HG02884 (cell line): ENCODE measurements around the gene DNAJA3.
"Not testable (repeated sequence)": the region's sequence is repeated elsewhere in the genome, so short reads cannot be mapped to it uniquely, and the experiment has no call there.

Experiments used
- ATAC-seq: cut with Tn5 transposase; IDR thresholded peaks from one replicate; pipeline ENCODE4 v1.9.1; 2021; ENCODE audit warnings: mild to moderate bottlenecking, moderate library complexity; ENCODE audit not compliant: unreplicated experiment

Gene DNAJA3

DNA sequence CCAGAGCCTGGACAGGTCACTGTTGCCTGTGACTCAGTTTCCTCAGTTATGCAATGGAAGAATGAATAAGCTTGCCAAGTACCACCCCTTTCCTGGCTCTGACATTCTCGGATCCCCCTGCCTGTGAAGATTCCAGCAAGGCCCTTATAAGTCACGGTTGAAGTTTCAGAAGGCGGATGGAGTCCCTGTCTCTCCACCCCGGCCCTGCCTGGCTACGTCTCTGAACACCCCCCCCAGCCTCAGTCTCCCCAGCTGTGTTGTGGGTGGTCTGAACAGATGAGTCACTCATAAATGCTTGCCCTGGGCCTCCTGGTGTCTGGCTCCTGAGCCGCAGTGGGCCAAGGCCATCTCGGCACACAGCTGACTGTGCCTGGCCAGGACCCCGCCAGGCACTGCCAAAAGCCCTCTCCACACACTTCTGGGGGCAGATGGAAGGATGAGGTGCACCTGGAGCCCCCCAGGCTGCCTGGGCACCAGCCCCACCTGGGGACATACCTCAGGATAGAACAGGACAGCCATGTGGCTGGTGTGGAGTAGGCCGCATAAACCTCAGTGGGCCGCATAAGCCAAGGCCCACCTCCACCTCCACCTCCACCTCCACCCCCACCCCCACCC, 38.6 kb upstream of the DNAJA3 start:
- ATAC-seq, result no peak

DNA sequence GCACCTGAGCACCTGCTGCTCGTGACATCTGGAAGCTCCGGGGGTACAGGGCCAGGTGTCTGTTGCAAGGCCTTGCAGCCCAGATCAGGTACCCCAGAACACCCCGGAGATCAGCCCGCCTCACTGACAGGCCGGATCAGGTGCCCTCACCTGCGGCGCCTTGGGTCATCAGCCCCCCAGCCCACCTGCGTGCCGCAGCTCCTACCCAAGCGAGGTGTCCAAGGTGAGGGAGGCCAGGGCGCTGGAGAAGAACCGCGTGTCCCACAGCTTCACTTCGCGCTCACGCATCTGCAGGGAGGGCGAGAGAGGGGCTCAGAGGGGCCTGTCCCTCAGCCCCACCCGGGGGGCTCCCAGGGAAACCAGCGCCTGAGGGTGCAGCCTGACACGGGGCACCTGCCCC, 37.9 kb upstream of the DNAJA3 start:
- ATAC-seq, result no peak

DNA sequence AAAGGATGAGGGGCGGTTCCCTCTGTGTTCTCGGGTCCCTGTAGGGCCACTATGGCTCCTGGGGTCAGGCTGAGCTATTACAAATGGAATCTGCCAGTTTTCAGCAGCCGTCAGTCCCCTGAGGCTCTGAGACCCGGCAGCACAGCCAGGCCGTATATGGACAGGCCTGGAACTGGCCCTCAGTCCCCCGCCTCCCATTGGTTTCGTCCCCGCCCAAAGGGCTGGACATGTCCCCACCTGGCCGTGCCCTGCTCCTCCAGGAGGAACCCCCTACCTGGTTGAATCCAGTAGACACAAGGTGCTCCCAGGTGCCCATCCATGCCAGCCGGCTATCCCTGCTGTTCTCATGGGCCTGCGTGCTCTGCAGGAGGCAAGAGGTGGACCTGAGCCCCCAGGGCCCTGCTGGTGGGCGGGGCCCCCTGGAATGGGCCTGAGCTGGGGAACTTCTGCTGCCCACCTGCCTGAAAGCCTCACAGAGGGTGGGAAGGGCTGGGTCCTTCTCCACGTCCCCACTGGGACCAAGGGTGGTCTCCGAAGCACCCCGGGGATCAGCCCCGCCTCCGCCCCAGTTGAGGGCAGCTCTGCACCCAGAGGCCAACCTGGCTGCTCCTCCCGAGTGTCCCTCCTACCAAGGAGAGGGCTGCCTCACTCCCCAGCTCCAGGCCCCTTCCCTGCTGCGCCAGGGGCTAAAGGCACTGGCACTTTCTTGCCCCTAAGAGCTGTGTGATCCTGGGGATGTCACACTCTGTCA, 37.2 kb upstream of the DNAJA3 start:
- no peak for ATAC-seq

DNA sequence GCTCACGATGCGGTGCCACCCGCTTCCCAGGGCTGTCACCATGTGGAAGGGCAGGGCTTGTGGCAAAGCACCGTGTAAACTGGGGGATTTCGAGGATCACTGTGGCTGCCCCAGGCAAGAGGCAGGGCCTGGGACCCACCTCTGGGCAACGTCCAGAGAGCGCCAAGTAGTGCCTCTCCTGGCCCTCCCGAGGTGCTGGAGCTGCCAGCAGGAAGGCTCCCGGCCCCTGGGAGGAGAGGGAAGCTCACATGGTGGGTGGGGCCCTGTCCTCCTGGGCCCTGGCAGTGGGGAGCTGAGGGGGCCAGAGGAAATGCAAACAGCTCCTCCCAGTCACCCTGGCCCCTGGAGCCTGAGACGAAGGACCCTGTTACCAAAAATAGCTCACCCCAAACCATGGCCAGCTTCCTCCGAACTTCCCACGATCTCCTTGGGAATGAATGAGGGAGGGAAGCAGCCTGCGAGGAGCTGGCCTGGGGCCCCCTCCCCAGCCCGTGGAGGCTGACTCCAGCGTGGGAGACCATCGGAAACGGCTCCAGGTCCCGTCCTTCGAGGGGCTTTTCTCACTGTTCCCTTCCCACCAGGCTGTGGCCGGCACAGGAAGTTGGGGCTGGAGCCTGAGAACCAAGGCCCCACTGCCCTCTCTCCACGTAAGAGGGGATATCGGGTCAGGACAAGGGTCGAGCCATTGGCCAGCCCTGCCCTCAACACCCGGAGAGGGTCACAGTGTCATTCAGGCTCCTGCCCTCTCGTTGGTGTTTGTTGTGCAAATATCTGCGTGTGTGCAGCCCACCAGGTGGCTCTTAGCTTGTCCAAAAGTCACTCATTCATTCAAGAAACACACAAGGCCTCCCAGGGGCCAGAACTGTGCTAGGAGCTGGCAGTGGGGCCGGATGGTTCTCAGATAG, 36.4 kb upstream of the DNAJA3 start:
- ATAC-seq, result no peak

DNA sequence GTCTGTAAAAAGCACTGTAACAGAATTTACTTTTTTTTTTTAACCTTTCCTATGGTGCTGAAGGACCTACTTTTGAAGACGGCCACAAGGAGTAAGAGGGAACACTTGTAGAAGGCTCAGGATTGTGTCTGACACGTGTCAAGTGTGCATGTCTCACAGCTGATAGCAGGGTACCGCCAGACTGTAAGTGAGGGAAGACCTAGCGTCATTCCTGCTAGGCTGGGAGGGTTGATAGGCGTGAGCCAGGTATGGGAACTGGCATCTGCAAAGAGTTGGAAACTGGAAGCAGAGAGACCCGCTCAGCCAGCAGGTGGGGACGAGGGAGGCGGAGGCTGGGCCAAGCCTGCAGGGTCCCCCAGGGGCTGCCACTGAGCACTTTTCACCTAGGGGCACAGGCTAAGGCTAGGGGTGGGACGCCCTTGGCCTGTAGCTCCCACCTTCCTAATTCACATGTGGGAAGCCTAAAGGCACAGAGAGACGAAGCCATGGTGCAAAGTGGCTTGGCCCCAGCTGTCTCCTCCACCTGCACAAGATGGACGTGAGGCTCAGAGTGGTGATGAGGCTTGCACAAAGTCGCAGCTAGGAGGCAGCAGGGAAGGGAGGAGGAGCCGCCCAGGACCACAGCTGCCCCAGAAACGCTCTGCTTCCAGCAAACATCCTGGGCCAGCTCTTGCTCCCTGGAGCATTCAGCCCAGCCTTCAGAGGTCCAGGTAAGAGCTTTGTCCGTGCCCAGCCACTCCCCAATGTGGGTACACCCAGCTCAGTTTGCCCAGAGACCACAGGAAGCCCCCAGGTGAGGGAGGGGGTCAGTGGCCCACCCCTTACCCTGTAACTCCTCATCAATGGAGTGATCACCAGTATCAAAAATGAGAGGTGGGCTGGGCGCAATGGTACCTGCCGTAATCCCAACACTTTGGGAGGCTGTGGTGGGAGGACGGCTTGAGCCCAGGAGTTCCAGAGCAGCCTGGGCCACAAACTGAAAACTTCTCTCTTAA, 35.1 kb upstream of the DNAJA3 start:
- no peak for ATAC-seq

DNA sequence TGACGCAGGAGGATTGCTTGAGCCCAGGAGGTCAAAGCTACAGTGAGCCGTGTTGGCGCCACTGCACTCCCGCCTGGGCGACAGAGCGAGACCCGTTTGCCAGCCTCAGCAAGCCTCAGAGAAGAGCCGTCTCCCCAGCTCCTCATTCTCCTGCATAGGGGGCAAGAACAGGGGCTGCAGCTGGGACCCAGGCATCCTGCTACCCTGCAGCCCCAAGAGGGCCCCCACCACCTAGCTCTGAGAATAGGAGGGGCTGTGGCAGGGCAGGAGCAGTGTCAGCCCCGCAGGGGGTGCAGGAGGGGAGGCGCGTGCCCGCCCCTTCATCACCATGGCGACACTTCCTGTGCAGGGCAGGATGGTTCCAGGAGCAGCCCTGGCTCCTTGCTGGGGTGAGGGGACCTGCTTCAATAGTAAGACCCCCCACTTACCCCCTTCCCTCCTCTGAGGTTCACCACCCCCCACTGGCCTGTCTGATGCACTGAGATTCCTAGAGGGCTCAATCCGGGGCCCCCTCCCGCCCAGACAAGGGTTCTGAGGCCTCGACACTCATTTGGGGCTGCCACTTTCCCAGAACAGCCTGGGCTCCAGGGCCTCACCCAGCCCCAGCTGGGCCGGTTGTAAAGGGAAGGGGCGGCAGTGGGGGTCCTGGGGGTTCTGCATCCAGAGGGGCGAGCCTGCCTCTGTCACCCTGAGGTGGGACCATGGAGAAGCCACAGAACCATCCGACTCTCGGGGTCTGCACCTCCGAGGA, 33.9 kb upstream of the DNAJA3 start:
- ATAC-seq, result no peak

DNA sequence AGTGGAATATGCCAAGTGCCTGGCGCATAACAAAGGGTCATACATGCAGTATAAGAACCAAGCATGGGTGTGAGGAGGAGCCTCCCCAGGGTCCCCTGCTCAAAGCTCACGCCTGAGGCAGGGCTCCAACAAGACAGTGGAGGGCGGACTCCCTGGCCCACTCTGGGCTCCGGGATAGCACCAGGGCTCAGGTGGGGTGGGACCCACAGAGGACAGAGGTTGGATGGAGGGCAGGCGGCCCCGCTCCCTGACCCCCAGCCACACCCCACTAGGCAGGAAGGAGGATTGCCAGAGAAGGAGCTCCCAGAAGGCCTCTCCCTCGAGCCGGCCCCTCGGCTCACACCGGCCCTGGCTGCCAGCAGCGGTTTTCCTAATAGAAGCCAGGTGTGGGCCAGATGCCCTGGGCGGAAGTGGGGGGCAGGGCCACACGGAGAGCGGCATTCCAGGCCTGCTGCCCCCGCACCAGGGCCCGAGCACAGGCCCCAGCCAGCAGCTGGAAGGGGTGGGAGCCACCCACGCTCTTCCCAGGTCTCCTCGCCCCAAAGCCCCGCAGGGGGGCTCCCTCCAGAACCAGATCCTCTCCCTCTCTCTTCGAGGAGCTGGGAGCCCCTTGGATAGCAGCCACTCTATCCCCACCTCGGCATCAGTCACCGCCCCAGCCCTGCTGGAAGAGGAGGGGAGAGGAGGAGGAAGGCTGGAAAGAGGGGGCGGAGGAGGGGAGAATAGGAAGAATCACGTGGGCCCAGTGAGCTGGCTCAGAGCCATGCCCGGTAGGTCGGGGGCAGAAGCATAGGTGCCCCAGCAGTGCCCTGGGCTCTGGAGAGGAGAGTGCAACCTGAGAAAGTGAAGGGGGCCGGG, 33.1 kb upstream of the DNAJA3 start:
- ATAC-seq, result no peak

DNA sequence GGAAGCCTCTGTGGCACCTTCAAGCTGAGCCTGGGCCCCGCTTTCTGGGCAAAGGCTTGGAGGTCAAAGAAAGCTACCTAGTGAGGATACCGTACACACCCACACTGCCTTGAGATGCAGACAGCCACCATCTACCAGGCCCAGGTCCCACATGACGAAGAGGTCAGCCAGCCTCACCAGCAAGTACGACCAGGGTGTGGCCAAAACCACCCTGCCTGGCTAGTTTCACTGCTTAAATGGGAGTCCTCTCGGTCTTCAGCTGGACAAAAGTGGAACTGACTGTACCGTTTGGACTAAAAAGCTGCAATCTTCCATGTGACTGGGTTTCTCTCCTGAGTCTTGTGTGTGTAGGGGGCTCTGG, 32.4 kb upstream of the DNAJA3 start:
- no peak for ATAC-seq

DNA sequence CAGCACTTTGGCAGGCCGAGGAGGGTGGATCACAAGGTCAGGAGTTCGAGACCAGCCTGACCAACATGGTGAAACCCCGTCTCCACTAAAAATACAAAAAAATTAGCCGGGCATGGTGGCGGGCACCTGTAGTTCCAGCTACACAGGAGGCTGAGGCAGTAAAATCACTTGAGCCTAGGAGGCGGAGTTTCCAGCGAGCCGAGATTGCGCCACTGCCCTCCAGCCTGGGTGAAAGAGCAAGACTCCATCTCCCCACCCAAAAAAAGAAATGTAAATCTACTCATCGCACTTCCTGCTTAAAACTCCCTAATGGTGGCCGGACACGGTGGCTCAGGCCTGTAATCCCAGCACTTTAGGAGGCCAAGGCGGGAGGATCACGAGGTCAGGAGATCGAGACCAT, 31.8 kb upstream of the DNAJA3 start:
- not testable (repeated sequence) for ATAC-seq

DNA sequence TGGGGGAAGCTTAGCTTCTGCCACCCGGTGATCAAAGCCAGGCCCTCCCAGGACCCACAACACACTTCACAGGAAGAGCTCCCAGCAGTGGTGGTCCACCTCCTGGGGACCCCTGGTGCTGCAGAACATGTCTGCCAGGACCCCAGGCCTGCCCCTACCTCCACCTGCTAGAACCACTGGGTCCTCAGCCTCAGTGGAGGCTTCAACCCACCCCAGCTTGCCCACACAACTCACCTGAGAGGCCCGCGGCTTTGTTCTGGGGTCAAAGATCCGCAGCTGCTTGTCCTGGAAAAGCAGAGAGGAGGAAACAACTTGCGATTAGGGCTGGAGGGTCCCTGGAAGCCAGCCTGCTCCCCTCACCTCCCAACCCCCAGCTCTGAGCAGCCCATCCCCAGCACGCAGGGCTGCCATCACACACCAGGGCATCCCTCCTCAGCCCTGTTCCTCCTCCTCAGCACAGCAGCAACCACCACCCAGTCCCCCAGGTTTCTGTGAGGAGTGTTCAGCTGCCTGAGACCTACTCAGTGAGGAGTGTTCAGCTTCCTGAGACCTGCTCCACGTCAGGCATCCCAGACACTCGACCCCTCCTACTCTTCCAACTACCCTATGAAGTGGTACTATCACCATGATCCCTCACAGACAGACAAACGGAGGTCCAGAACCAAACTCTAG, 30.5 kb upstream of the DNAJA3 start:
- no peak for ATAC-seq

DNA sequence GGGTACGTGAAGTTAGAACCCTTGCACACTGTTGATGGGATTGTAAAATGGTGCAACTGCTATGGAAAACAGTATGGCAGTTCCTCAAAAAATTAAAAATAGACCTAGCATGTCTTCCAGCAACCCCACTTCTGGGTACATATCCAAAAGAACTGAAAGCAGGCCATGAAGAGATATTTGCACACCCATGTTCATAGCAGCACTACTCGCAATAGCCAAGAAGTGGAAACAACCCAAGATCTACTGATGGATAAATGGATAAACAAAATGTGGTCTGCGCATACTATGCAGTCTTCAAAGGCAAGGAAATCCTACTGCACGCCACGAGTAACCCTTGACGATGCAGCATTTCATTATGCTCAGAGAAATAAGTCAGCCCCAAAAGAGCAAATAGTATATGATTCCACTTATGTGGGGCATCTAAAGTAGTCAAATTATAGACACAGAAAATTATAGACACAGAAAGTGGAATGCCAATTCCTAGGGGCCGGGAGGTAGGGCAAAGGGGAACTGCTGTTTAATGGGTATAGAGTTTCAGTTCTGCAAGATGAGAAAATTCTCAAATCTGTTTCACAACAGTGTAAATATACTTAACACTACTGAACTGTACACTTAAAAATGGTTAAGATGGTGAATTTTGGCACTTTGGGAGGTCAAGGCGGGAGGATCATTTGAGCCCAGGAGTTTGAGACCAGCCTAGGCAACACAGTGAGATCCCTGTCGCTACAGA, 26.5 kb upstream of the DNAJA3 start:
- ATAC-seq, result no peak

DNA sequence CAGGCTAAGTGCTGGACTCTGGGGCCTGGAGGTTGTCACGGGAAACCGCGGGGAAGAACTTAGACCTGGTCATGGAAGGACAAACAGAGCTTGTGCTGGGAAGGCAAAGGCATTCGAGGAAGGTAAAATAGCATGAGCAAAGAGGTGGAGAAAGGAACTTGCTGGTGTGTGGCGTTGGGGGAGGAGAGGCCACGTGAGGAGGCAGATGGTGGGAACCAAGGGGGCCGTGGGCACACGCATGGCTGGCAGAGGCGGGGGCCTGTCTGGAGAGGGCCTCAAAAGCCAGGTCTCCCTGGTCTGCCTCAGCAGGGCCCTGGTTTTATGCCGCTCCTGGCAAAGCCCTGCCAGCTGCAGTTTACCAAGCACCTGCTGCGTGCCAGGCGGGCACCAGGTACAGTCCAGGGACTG, 24.6 kb upstream of the DNAJA3 start:
- no peak for ATAC-seq

DNA sequence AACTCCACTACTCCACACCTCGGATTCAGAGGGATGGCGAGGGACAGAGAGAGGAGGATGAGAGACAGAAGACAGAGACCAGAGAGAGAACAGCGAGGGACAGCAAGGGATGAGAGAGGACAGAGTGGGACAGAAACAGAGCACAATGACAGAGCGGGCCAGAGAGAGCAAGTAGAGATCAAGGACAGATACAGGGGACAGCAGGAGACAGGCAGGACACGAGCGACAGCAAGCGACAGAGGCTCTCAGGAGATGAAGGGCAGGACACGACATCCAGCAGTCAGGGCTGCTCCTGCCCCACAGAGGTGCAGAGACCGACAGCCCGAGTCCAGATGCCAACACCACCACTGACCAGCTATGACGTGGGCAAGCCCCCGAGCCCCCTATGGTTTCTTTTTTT, 24.2 kb upstream of the DNAJA3 start:
- ATAC-seq, result no peak

DNA sequence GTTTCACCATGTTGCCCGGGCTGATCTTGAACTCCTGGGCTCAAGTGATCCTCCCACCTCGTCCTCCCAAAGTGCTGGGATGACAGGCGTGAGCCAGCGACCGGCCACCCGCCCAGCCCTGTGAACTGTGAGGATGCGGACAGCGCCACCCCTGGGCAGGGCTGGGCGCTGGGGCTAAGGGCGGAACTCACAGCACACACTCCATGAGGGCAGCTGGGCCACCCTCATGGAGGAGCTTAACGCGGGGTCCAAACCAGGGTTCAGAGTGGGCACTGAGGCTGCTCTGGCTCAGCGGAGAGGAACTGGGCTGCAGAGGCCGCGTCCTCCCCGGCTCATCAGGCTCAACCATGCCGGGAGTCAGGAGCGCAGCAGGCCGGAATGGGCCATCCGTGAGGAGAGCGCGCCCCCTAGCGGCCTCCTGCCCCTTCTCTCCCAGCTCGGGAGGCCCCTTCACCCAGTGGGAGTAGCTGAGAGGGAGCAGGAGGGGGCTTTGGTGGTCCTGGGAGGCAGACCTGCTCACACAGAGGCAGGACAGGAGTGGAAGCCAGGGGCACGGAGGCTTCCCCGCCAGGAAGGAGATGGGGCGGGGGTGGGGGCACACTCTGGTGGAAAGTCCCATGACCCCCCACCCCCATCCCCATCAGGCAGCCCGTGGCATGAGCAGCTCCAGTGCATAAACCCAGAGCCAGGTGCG, 23.1 kb upstream of the DNAJA3 start:
- ATAC-seq, result no peak

DNA sequence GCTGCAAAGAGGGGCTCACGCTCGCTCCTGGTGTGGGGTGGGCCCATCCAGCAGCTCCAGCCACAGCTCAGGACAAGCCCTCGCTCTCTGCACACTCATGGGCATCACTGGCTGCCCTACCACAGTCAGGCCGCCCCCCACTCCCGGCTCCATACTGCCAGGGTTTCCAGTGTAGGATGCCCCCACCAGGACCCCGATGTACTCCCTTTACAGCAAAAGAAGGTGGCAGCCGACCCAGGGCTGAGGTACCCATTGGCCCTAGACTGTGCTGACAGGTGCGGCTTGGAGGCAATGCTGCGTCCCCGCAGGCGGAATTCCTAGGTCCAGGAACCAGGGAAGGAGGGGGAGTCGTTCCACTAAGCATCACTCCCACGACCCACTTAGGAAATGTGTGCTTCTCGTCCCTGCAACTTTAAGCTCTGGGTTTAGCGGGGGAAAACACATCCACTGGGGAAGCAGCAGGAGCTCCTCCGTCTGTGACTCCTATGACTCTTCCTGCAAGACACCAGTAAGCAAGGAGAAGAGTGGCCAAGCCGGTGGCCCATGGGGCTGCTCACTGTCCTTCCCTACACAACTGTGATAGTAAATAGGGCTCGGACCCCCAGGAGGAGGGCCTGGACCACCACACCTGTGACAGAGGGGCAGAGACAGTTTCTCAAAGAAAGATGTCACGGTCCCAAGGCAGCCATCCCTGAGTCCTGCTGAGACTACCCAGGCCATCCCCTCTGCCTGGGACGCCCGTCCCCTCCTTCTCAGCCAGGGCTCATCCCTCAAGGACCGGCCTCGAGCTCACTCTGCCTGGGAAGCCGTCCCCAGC, 22.3 kb upstream of the DNAJA3 start:
- ATAC-seq, result no peak

DNA sequence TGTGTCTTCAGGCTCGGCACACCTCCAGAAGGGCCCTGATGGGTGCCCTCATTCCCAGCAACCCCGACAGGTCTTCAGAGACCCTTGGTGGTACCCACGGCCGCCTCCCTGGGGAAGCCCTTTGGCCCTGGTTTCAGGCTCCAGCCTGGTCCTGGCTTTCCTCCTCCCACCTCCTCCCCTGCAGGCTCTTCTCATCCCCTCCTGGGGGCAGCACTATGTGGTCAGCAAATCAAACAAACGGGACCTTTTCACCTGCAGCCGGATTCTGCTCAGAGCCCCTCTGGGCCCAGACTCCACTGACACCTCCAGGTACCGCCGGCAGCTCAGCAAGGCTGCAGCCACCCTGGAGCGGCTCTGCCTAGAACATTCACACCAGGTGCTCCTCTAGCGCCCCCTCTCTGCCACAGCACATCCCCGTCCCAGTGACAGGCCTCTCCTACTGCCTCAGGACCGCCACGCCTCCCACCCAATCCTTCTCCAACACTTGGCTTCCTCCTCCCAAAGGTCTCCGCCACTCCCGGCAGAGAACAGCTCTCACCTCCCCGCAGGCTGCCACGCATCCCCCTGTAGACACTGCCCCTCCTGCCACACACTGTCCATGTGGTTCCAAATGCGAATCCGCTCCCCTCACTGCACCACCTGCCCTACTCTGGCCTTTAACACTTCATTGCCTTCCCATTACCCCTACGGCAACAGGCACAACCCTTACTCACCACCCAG, 21.3 kb upstream of the DNAJA3 start:
- no peak for ATAC-seq
